ENCODE results near the gene DCUN1D2.
A peak's percentile ranks its signal among the peaks of the same experiment; 100 is the strongest.
"Not testable (repeated sequence)": the region's sequence is repeated elsewhere in the genome, so short reads cannot be mapped to it uniquely, and the experiment has no call there.

The DCUN1D2 gene

GRCh38 chr13:113437408-113438010, 53.0 kb downstream of the DCUN1D2 start:
- no peak for TF ChIP-seq CTCF (IDR thresholded peaks at IDR 0.05; ENCODE audit: poor library complexity, severe bottlenecking)
- no peaks in the 10 kb centered on the region for H3K27me3 ChIP-seq (ENCODE audit: insufficient read depth, poor library complexity, severe bottlenecking)
- H3K9me3 ChIP-seq (ENCODE audit: severe bottlenecking): no peaks in the 10 kb centered on the region
- H3K4me3 ChIP-seq (ENCODE audit: severe bottlenecking): no peak overlapping the region
- H3K4me1 ChIP-seq (ENCODE audit: insufficient read depth, poor library complexity, severe bottlenecking): no peaks in the 10 kb centered on the region
- DNase-seq (ENCODE audit: low spot score) (peak; percentile 41), ATAC-seq (ENCODE audit: low read depth) (peak; percentile 27; the same call in 1 of the 3 replicates)
- no peak overlapping the region for H3K27ac ChIP-seq (ENCODE audit: poor library complexity, severe bottlenecking)
- H3K36me3 ChIP-seq (ENCODE audit: low read depth): no peaks in the 10 kb centered on the region

GRCh38 chr13:113436866-113437265, 53.6 kb downstream of the DCUN1D2 start:
- not testable (repeated sequence) for DNase-seq (ENCODE audit: low spot score); H3K9me3 ChIP-seq (ENCODE audit: severe bottlenecking); H3K27me3 ChIP-seq (ENCODE audit: insufficient read depth, poor library complexity, severe bottlenecking); ATAC-seq (ENCODE audit: low read depth); H3K4me1 ChIP-seq (ENCODE audit: insufficient read depth, poor library complexity, severe bottlenecking); H3K27ac ChIP-seq (ENCODE audit: poor library complexity, severe bottlenecking); H3K4me3 ChIP-seq (ENCODE audit: severe bottlenecking); H3K36me3 ChIP-seq (ENCODE audit: low read depth)

GRCh38 chr13:113435907-113436306, 54.6 kb downstream of the DCUN1D2 start:
- not testable (repeated sequence) for H3K27ac ChIP-seq (ENCODE audit: poor library complexity, severe bottlenecking); H3K4me3 ChIP-seq (ENCODE audit: severe bottlenecking); H3K27me3 ChIP-seq (ENCODE audit: insufficient read depth, poor library complexity, severe bottlenecking); H3K36me3 ChIP-seq (ENCODE audit: low read depth); H3K4me1 ChIP-seq (ENCODE audit: insufficient read depth, poor library complexity, severe bottlenecking); H3K9me3 ChIP-seq (ENCODE audit: severe bottlenecking); ATAC-seq (ENCODE audit: low read depth)
- DNase-seq (ENCODE audit: low spot score): peak; percentile 56

- Histone ChIP-seq H3K27ac (ENCODE audit: poor library complexity, severe bottlenecking) (no peak overlapping the region), H3K36me3 (ENCODE audit: low read depth) (no peaks in the 10 kb centered on the region), H3K4me3 (ENCODE audit: severe bottlenecking) (no peak overlapping the region)
Observed at GRCh38 chr13:113433391-113433916, 57.1 kb downstream of the DCUN1D2 start.

GRCh38 chr13:113432506-113433270, 57.8 kb downstream of the DCUN1D2 start:
- Histone ChIP-seq H3K4me3 (ENCODE audit: severe bottlenecking) (no peak overlapping the region), H3K27me3 (ENCODE audit: insufficient read depth, poor library complexity, severe bottlenecking) (no peaks in the 10 kb centered on the region), H3K36me3 (ENCODE audit: low read depth) (no peaks in the 10 kb centered on the region), H3K4me1 (ENCODE audit: insufficient read depth, poor library complexity, severe bottlenecking) (no peaks in the 10 kb centered on the region), H3K9me3 (ENCODE audit: severe bottlenecking) (no peaks in the 10 kb centered on the region), H3K27ac (ENCODE audit: poor library complexity, severe bottlenecking) (no peak overlapping the region)
- peak; percentile 42 for DNase-seq (ENCODE audit: low spot score)
- ATAC-seq (ENCODE audit: low read depth): no peak
- TF ChIP-seq CTCF (IDR thresholded peaks at IDR 0.05; ENCODE audit: poor library complexity, severe bottlenecking): no peak

More at GRCh38 chr13:113433391-113433916, 57.1 kb downstream of the DCUN1D2 start:
- Histone ChIP-seq H3K27me3 (ENCODE audit: insufficient read depth, poor library complexity, severe bottlenecking) (no peaks in the 10 kb centered on the region), H3K9me3 (ENCODE audit: severe bottlenecking) (no peaks in the 10 kb centered on the region), H3K4me1 (ENCODE audit: insufficient read depth, poor library complexity, severe bottlenecking) (no peaks in the 10 kb centered on the region)
- TF ChIP-seq CTCF (IDR thresholded peaks at IDR 0.05; ENCODE audit: poor library complexity, severe bottlenecking): no peak
- no peak for ATAC-seq (ENCODE audit: low read depth)
- DNase-seq (ENCODE audit: low spot score): peak; percentile 23
